Measurements from ENCODE around the gene SPEM1.

The SPEM1 gene

GRCh38 chr17:7463372-7463846 lies 43.3 kb downstream of the SPEM1 start:
- Histone ChIP-seq H3K9me3 (ENCODE audit: severe bottlenecking) (no peaks in the 10 kb centered on the region), H3K36me3 (ENCODE audit: low read depth) (peaks cover 26% of the 10 kb centered on the region), H3K4me1 (ENCODE audit: insufficient read depth, poor library complexity, severe bottlenecking) (no peaks in the 10 kb centered on the region), H3K27me3 (ENCODE audit: insufficient read depth, poor library complexity, severe bottlenecking) (no peaks in the 10 kb centered on the region), H3K4me3 (ENCODE audit: severe bottlenecking) (no peak overlapping the region), H3K27ac (ENCODE audit: poor library complexity, severe bottlenecking) (no peak overlapping the region)
- DNase-seq (ENCODE audit: low spot score) (no peak), ATAC-seq (ENCODE audit: low read depth) (no peak)
- no peak for TF ChIP-seq CTCF (IDR thresholded peaks at IDR 0.05; ENCODE audit: poor library complexity, severe bottlenecking)

GRCh38 chr17:7464081-7464480 lies 44.0 kb downstream of the SPEM1 start:
- H3K27ac ChIP-seq (ENCODE audit: poor library complexity, severe bottlenecking): no peak overlapping the region
- TF ChIP-seq CTCF (IDR thresholded peaks at IDR 0.05; ENCODE audit: poor library complexity, severe bottlenecking): no peak
- H3K36me3 ChIP-seq (ENCODE audit: low read depth): peaks cover 28% of the 10 kb centered on the region
- H3K9me3 ChIP-seq (ENCODE audit: severe bottlenecking): no peaks in the 10 kb centered on the region
- H3K4me3 ChIP-seq (ENCODE audit: severe bottlenecking): no peak overlapping the region
- no peaks in the 10 kb centered on the region for H3K27me3 ChIP-seq (ENCODE audit: insufficient read depth, poor library complexity, severe bottlenecking)
- H3K4me1 ChIP-seq (ENCODE audit: insufficient read depth, poor library complexity, severe bottlenecking): no peaks in the 10 kb centered on the region
- ATAC-seq (ENCODE audit: low read depth): no peak
- DNase-seq (ENCODE audit: low spot score): no peak

- Histone ChIP-seq H3K27ac (ENCODE audit: poor library complexity, severe bottlenecking) (no peak overlapping the region), H3K27me3 (ENCODE audit: insufficient read depth, poor library complexity, severe bottlenecking) (no peaks in the 10 kb centered on the region), H3K9me3 (ENCODE audit: severe bottlenecking) (no peaks in the 10 kb centered on the region), H3K4me3 (ENCODE audit: severe bottlenecking) (no peak overlapping the region), H3K36me3 (ENCODE audit: low read depth) (peaks cover 32% of the 10 kb centered on the region), H3K4me1 (ENCODE audit: insufficient read depth, poor library complexity, severe bottlenecking) (no peaks in the 10 kb centered on the region)
- no peak for ATAC-seq (ENCODE audit: low read depth)
- no peak for TF ChIP-seq CTCF (IDR thresholded peaks at IDR 0.05; ENCODE audit: poor library complexity, severe bottlenecking)
- DNase-seq (ENCODE audit: low spot score): no peak
Measured at GRCh38 chr17:7465597-7466275, 45.6 kb downstream of the SPEM1 start.

- Histone ChIP-seq H3K27me3 (ENCODE audit: insufficient read depth, poor library complexity, severe bottlenecking) (no peaks in the 10 kb centered on the region), H3K36me3 (ENCODE audit: low read depth) (peaks cover 32% of the 10 kb centered on the region), H3K27ac (ENCODE audit: poor library complexity, severe bottlenecking) (no peak overlapping the region), H3K9me3 (ENCODE audit: severe bottlenecking) (no peaks in the 10 kb centered on the region), H3K4me3 (ENCODE audit: severe bottlenecking) (no peak overlapping the region), H3K4me1 (ENCODE audit: insufficient read depth, poor library complexity, severe bottlenecking) (no peaks in the 10 kb centered on the region)
- ATAC-seq (ENCODE audit: low read depth) (no peak), DNase-seq (ENCODE audit: low spot score) (no peak)
- no peak for TF ChIP-seq CTCF (IDR thresholded peaks at IDR 0.05; ENCODE audit: poor library complexity, severe bottlenecking)
Measured at GRCh38 chr17:7466318-7466638, 46.2 kb downstream of the SPEM1 start.

- ATAC-seq (ENCODE audit: low read depth) (no peak), DNase-seq (ENCODE audit: low spot score) (no peak)
- H3K36me3 ChIP-seq (ENCODE audit: low read depth): peaks cover 32% of the 10 kb centered on the region
- no peak for TF ChIP-seq CTCF (IDR thresholded peaks at IDR 0.05; ENCODE audit: poor library complexity, severe bottlenecking)
- no peak overlapping the region for H3K4me3 ChIP-seq (ENCODE audit: severe bottlenecking)
- H3K27me3 ChIP-seq (ENCODE audit: insufficient read depth, poor library complexity, severe bottlenecking): no peaks in the 10 kb centered on the region
- no peaks in the 10 kb centered on the region for H3K4me1 ChIP-seq (ENCODE audit: insufficient read depth, poor library complexity, severe bottlenecking)
- no peak overlapping the region for H3K27ac ChIP-seq (ENCODE audit: poor library complexity, severe bottlenecking)
- no peaks in the 10 kb centered on the region for H3K9me3 ChIP-seq (ENCODE audit: severe bottlenecking)
Measured at GRCh38 chr17:7466639-7467341, 46.7 kb downstream of the SPEM1 start.

Measured in RWPE2 (cell line).